ENCODE data around the gene CDC34.
A peak's percentile ranks its signal among the peaks of the same experiment; 100 is the strongest.
"Not testable (repeated sequence)": the region's sequence is repeated elsewhere in the genome, so short reads cannot be mapped to it uniquely, and the experiment has no call there.

CDC34 gene

DNA sequence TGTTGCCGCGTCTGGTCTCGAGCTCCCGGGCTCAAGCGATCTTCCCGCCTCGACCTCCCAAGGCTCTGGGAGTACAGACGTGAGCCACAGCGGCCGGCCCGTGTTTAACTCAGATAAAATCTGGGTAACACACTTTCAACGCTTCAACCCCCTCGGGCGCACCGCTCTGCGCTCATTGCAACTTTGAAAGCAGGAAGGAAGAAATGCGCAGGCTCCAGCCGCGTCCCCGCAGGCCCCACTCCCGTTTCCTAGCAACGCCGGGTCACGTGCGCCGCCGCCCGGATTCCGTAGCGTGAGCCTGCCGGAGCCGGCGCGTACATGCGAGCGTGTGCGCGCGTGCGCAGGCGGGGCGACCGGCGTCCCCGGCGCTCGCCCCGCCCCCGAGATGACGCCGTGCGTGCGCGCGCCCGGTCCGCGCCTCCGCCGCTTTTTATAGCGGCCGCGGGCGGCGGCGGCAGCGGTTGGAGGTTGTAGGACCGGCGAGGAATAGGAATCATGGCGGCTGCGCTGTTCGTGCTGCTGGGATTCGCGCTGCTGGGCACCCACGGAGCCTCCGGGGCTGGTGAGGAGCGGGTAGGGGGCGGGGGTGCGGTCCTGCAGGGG, 40.7 kb downstream of the CDC34 start, which contains the start of gene BSG:
Gene BSG, plus strand, starts transcription at position 457 of the 603 bp plus-strand sequence. Its CDS starts 39 bp downstream, at position 496.
- peak; percentile 58 to 98 (median 94) for DNase-seq

DNA sequence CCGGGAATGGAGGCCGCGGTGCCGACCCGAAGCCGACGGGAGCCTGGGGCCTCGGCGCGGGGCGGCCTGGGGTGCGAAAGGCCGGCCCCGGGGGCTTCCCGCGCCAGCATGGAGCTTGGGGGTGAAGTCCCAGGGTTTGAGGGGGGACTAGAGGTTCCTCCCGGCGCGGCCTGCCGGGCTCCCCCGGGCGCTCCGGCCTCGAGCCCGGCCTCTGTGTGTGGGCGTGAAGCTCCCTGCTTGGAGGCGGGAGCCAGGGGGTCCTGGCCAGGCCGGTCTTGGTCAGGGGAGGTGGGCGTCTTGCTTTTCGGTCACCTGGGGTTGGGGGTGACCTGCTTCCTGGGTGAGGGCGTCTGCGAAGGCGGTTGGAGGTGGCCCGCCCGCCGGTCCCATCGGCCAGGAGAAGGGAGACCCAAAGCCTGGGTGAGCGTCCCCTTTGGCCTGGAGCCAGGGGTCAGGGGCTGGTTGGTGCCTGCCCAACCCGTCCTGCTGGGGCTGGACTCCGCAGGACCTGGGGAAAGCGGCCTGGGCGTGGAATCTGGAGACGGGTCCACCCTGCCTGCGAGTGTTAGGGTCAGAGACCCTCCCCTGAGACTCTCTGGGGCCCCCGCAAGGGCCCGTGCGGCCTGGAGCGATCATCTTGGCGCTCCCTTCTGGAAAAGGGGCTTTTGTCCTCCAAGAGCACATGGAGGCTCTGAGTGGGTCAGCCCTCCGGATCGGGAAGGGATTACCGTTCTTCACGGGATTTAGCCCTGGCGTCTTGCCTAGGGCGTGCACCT, 41.4 kb downstream of the CDC34 start:
- peak in 12 of 56 donors; percentile 20 to 67 (median 49) for DNase-seq

DNA sequence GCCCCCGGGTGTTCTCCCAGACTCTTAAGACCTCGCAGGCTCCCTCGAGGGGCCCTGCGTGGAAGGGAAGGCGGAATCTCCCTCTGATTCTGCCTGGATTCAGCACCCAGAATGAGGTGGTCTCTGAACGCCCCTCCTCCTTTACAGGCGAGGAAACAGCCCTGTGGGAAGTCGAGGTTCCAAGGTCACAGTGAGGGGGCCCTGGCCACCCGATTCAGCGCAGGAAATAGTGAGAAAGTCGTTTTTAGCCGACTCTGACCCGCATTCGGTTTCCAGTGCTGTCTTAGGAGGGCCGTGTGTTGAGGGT, 41.9 kb downstream of the CDC34 start:
- DNase-seq, result no peak

DNA sequence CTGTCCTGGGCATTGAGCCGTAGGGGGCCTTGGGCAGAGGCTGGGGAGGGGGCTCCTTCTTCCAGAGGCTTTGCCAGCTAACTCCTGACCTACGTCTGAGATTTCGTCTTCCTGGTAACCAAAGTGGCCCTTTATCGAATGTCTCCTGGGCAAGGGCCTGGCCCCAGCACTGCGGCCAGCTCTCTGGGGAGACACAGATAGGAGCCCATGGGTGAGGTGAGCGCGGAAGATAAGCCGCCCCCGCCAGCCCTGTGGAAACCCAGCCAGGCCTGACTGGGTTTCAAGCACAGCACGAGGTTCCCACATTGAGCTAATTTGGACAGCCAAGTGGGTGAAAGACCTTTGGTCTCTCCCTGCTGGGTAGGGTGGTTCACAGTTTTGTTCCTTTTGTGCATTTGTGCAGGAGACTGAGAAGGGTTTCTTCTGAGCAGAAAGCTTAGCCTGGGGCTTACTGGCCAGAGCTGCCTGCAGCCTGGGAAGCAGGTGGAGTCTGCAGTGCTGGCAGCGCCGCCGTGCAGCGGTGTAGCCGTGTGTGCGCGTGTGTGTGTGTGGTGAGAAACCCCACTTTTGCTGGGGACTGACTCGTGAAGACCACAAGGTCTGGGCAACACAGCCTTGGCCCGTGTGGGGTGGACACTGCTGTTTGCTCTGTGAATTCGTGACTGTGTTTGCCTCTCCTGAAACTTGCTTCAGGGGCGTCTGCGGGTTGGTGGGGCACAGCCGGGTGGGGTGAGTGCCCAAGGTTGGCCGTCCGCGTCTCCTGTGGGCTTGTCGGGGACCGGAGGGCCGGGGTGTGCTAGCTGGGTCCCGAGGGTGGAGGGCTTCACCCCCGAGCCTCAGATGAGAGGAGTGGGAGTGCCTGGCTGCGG, 43.3 kb downstream of the CDC34 start:
- DNase-seq, result peak in 25 of 56 donors; percentile 20 to 70 (median 40)

DNA sequence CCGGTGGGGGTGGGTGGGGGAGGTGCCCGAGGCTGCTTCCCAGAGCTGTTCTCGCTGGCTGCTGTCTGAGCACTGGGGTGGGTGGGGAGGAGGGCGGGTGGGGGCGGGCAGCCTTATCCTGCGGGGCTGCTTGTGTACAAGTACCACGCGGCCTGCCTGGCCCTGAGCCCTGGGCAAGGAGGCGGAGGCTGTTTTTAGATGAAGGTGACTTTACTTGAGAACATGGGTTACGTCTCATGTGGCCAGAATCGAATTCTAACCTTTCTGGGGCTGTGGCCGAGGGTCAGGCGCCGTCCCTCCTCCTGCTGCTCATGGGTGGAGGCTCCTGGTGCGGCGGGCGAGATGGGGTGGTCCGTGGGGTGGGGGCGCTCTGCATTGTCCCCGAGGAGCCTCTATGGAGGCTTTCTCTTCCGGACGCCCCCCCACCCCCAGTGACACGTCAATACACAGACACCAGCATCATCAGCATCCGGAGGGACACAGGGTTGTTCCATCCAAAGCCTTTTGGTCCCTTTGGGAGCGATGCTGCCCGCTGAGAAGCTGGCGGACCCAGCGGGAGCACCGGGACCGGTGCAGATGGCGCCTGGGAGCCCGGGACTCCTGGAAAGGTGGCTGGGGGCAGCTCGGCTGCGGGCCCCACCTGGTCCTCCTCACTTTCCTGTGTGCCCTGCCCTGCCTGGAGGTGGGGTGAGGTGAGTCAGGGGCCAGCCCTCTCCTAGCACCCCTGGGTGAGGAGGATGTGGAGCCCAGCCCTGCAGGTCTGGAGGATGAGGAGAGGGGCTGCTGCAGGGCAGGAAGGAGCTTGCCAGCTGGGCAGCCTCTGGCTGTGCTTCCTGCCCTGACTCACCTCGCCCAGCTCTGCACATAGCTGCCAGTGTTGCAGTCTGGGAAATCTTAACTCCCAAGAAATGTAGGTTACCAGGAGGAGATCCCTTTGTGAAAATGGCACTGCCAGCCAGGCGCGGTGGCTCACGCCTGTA, 44.3 kb downstream of the CDC34 start:
- peak in 32 of 56 donors; percentile 10 to 72 (median 40) for DNase-seq

DNA sequence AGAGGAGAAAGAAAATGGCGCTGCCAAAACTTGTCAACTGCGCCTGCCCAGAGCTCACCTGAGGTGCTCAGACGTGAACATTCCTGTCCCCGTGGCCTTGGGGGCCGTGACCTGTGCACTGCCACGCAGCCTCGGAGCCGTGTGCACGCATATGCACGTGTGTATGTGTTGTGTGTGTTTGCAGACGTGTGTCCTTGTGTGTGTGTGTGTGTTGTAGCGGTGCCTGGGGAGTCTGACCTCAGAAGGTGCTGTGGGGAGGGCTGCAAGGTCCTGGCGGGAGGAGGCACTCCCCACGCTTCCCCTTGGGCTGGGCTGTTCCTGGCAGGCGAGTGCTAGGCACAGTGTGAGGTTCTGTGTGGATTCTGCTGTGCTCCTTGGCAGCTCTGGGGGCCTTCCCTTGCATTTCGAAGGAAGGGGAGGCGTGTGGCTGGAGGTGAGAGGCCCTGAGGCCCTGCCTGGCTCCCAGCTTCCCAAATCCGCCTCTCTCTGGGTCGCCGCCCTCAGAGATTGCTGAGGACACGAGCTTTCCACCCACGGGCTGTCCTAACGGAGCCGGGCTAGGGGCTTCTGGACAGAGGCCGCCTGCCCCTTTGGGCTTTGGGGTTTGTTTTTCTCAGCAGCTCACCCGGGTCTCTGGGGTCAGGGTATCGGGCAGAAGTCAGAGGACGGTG, 45.3 kb downstream of the CDC34 start:
- no peak for DNase-seq

DNA sequence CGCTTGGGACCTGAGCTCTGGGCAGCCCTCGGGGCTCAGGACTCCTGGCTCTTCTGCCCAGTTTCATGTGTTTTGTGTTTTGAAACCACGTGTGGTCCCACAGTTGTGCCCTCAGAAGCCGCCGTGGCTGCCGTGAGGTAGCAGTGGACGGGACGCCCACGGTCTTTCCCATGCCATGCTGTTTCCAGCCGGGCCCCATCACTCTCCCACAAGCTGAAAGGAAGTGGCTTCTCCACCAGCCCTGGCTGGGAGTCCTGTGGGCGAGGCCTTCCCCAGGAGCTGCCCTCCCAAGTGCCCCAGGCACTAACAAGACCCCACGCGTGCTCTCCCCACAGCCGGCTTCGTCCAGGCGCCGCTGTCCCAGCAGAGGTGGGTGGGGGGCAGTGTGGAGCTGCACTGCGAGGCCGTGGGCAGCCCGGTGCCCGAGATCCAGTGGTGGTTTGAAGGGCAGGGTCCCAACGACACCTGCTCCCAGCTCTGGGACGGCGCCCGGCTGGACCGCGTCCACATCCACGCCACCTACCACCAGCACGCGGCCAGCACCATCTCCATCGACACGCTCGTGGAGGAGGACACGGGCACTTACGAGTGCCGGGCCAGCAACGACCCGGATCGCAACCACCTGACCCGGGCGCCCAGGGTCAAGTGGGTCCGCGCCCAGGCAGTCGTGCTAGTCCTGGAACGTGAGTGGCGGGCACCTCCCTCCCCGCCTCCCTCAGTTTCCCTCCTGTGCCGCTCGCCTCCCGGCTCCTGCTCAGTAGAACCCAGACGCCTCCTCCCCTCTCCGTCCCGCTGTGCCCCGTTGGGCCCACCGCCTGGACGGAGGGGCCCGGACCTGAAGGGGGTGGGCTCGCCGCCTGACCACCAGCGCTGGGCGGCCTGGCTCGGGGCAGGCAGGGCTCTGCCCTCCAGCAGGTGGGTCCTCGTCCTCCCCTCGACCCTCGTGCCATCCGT, 46.2 kb downstream of the CDC34 start:
- DNase-seq, result no peak

DNA sequence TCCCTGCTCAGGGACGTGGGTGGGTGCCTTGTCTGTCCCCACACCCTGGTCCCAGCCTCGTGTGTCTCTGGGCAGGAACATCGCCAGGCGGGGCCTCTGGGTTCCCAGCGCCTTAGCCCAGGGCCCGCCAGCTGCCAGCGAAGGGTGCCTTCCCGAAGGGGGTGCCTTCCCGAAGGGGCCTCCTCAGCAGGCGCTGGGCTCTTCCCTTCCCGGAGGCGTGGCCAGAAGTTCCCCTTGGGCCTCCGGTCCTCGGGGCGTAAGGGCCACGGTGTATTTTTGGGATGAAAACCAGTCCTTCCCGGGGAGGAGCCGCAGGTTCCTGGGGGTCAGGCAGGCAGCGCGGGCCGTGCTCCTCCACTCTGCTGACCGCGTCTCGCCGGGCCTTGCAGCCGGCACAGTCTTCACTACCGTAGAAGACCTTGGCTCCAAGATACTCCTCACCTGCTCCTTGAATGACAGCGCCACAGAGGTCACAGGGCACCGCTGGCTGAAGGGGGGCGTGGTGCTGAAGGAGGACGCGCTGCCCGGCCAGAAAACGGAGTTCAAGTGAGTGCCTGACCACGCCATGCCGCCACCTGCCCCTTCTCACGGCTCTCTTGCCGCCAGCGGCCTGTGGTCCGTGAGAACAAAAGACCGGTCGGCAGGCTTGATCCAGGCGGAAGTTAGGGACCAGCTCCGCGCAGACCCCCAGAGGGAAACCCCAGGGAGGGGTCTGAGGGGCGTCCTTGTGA, 47.7 kb downstream of the CDC34 start:
- DNase-seq, result no peak

DNA sequence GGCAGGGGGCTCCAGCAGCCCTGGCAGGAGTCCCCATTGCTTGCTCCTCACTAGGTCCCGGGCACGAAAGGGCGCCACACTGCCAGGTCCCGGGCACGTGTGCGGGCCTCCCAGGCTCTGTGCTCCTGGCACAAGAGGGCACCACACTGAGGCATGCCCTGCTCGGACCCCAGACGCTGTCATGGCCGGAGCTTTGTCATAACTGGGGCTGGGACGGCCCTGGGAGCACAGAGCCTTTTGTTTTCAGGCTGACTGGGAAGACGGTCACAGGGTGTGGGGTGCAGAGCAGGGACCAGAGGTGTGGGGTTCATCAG, 48.2 kb downstream of the CDC34 start:
- DNase-seq, result no peak

DNA sequence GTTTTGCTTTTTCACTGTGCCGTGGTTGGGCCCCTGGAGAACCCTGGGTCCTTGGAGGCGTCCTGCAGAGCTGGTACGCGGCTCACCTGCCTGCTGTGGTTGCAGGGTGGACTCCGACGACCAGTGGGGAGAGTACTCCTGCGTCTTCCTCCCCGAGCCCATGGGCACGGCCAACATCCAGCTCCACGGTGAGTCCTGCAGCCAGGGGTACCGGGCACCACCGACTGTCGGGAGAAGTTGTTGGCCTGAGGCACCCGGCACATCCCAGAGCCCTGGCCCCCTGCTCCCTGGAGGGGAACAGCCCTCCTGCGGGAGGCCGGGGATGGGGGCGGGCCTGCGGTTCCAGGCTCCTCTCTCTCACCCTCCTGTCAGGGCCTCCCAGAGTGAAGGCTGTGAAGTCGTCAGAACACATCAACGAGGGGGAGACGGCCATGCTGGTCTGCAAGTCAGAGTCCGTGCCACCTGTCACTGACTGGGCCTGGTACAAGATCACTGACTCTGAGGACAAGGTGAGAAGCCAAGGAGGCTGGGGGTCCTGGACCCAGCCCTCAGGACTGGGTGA, 48.8 kb downstream of the CDC34 start:
- DNase-seq, result no peak

DNA sequence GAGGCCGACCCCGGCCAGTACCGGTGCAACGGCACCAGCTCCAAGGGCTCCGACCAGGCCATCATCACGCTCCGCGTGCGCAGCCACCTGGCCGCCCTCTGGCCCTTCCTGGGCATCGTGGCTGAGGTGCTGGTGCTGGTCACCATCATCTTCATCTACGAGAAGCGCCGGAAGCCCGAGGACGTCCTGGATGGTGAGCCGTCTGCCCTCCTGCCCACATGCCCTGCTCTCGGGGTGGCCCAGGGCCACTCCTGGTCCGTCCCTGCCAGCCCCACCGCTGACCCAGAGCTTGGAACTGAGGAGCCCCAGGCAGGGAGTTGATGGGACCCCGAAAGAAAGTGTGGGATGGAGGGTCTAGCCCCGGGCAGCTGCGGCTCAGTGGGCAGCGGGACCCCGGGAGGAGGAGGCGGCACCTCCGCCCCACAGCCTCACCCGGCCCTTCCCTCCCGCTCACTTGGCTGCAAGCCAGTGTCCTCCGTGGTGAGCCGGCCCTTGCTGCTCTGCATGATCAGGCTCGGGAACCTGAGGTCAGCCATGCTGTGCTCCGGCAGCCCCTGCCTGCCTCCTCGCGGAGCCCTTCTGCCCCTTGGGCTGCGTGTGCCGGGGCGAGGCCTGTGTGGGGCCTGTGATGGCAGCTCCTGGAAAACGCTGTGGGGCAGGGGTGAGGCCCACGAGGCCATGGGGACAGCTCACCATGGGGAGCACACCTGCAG, 50.0 kb downstream of the CDC34 start:
- DNase-seq, result no peak

DNA sequence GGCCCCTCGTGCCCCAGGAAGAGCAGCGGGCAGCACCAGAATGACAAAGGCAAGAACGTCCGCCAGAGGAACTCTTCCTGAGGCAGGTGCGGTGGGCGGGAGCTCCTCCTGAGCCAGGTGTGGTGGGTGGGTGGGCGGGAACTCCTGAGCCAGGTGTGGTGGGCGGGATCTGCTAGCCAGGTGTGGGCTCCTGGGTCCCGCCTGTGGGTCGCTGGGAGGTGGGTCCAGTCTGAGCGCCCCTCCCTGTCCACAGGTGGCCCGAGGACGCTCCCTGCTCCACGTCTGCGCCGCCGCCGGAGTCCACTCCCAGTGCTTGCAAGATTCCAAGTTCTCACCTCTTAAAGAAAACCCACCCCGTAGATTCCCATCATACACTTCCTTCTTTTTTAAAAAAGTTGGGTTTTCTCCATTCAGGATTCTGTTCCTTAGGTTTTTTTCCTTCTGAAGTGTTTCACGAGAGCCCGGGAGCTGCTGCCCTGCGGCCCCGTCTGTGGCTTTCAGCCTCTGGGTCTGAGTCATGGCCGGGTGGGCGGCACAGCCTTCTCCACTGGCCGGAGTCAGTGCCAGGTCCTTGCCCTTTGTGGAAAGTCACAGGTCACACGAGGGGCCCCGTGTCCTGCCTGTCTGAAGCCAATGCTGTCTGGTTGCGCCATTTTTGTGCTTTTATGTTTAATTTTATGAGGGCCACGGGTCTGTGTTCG, 51.1 kb downstream of the CDC34 start:
- DNase-seq, result no peak

DNA sequence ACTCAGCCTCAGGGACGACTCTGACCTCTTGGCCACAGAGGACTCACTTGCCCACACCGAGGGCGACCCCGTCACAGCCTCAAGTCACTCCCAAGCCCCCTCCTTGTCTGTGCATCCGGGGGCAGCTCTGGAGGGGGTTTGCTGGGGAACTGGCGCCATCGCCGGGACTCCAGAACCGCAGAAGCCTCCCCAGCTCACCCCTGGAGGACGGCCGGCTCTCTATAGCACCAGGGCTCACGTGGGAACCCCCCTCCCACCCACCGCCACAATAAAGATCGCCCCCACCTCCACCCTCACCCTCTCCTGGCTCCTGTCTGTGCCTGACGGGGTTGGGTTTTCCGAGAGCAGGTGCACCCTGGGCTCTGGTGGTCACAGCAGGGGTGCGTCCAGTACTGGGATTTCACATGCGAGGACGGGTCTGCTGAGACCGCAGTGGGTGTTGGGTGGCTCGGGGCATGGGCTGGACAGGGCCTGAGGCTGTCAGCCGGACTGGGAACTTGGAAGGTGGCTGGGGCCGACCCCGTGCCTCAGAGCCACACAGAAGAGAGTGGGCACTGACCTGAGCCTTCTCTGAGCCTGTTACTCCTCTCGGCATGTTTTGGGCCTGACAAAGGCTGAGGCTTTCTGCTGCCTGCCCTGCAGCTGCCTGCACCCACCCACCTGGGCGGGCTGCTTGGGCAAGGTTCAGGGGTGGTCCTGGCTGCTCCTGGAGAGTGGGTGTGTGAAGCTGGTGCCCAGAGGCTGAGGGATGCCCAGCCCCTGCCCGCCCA, 51.8 kb downstream of the CDC34 start:
- no peak for DNase-seq

DNA sequence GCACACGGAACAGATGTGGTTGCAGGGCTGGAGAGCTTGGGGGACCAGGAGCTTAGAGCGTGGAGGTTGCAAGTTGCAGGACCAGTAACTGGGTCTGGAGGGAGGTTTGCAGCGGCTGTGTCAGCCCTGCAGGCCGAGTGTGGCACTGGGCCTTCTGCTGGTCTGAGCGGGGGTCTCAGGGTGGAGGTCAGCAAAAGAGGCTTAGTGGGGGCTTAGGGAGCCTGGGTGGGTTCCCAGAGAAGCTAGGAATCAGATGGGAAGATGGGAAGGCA, 52.3 kb downstream of the CDC34 start:
- no peak for DNase-seq

DNA sequence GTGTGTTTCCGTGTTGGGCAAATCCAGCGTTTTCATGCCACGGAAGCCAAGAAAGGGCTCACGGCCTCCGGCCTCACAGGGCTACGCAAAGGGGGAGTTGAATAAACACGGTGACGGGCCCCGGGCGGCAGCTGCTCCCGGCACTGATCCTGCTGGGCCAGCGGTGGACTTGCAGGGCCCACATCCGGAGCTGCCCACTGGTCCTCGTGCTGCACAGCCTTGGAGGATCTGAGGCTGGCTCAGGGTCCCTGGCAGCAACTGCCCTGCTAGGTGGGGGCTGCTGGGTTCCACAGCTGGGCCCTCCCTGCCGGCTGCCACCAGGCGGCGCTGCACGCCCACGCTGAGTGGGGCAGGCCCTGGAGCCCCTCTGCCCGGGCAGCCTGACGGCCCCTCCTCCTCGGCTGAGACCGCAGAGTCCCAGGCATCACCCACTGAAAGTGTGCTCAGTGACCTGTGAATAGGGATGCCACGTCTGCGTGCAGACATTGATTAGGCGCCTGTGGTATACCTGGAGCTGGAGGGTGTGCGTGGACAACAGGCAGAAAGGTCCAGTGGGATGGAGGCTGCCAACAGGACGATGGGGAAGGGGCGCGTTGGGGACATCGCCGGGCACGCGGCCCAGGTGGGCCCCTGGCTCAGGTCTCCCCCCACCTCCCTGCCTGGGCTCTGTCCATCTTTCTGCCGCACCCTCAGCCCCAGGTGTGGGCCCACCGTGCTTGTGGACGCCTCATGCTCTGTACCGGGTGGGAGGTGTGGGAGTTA, 52.9 kb downstream of the CDC34 start:
- peak in 40 of 56 donors; percentile 10 to 73 (median 38) for DNase-seq

DNA sequence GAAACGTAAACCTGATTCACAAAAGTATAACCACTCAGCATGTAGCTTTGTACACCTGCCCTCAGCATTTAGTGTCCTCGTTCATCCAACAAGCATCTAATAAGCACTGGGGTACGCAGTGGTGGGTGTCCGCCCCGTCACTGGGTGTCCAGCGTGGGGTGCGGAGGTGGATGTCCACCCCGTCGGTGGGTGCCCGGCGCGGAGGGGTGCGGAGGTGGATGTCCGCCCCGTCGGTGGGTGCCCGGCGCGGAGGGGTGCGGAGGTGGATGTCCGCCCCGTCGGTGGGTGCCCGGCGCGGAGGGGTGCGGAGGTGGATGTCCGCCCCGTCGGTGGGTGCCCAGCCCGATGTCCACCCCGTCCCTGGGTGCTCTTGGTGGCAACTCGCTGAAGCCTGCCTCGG, 53.6 kb downstream of the CDC34 start:
- DNase-seq, result not testable (repeated sequence)
